ENCODE results near the gene RBM20. TPM values are rescaled to one million over a fixed set of nuclear protein-coding genes. Genes with fewer than 3 reads are reported as not detected.

Gene RBM20
- total and polyA plus RNA-seq, 12 donors = 0.07 to 2.3 (median 0.28) TPM; not detected in 2

DNA sequence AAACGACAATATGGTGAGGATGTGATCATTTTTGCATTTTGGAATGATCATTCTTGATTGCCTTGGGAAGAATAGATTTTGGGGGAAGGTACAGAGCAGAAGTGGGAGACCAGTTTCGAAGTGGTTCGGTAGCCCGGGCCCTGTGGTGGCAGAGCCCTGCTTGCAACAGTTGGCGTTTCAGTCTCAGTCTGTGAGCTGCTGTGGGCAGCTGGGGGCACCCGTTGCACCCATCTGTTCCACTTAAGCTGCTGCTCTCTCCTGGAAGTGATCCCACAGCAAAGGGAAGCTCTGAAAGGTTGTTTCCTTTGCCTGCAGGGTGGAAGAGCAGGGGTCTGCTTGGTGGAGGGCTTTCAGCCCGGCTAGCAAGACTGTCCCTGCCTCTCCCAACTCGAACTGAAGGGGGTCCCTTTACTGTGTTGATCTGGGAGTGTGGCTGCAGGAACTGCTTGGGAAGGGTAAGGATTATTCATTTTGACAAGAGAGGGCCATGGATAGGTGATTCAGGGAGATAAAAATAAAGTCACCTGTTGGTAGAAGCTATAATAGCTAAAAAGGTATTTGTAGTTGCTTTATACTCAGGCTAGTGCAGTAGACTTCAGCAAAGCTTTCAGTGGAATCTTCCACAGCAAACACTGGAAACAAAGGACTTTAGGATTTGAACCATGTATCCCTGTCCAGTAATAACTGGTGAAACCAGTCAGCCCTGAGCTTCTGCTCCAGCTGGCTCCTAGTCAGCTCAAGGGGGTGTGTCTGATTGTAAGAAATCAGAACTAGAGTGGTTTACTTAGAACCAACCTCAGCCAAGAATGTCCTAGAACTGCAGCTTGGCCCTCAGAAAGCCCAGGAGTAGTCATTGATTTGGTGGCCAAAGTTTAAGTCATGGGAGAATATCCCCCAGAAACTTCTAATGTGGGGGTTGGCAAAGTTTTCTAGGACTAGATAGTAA is 174.4 kb downstream of the RBM20 start:
- Histone ChIP-seq H3K36me3 (replicated peaks in 1 of 2) (no peaks in the 10 kb centered on the region), H3K27me3 (no peaks in the 10 kb centered on the region), H3K4me3 (no peak overlapping the region), H3K27ac (no peak overlapping the region), H3K9me3 (replicated peaks in 1 of 3) (no peaks in the 10 kb centered on the region), H3K4me1 (replicated peaks in 1 of 2) (peaks cover 18% of the 10 kb centered on the region in 2 donors)
- intact Hi-C loops (cut with DNase I) = loop anchor here in 1 of 2 donors (10.0 kb wide), 1 partner anchor 66 kb away; no protein-coding TSS in a partner anchor
- WGBS, 4 donors = 85 to 92% (median 90%) methylated on average over 7 to 8 of the region's 8 CpGs
- no peak for DNase-seq
- no peak for TF ChIP-seq POLR2A (IDR thresholded peaks at IDR 0.05)
- TF ChIP-seq, protein P1, sequence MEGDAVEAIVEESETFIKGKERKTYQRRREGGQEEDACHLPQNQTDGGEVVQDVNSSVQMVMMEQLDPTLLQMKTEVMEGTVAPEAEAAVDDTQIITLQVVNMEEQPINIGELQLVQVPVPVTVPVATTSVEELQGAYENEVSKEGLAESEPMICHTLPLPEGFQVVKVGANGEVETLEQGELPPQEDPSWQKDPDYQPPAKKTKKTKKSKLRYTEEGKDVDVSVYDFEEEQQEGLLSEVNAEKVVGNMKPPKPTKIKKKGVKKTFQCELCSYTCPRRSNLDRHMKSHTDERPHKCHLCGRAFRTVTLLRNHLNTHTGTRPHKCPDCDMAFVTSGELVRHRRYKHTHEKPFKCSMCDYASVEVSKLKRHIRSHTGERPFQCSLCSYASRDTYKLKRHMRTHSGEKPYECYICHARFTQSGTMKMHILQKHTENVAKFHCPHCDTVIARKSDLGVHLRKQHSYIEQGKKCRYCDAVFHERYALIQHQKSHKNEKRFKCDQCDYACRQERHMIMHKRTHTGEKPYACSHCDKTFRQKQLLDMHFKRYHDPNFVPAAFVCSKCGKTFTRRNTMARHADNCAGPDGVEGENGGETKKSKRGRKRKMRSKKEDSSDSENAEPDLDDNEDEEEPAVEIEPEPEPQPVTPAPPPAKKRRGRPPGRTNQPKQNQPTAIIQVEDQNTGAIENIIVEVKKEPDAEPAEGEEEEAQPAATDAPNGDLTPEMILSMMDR (IDR thresholded peaks at IDR 0.05) = no peak

- peaks cover 18% of the 10 kb centered on the region in 2 donors for H3K4me1 ChIP-seq (replicated peaks in 1 of 2)
- peak overlapping the region; percentile 8 to 78 (median 48) for H3K27ac ChIP-seq
- H3K36me3 ChIP-seq (replicated peaks in 1 of 2) = no peaks in the 10 kb centered on the region
- TF ChIP-seq, protein P1 (IDR thresholded peaks at IDR 0.05) = no peak
- H3K27me3 ChIP-seq = no peaks in the 10 kb centered on the region
- peak; percentile 58 to 79 (median 68) for DNase-seq
- 18 to 34% (median 25%) methylated on average over 7 to 8 of the region's 8 CpGs for WGBS, 4 donors
- H3K9me3 ChIP-seq (replicated peaks in 1 of 3) = no peaks in the 10 kb centered on the region
- peak overlapping the region in 1 of 4 donors; percentile 0 for H3K4me3 ChIP-seq
- intact Hi-C loops (cut with DNase I) = no loop called here
Observed at GRCh38 chr10:110820321-110820814, 176.2 kb downstream of the RBM20 start.

GRCh38 chr10:110821508-110821907 is 177.4 kb downstream of the RBM20 start:
- no peak for TF ChIP-seq POLR2A (IDR thresholded peaks at IDR 0.05)
- TF ChIP-seq, protein P1 (IDR thresholded peaks at IDR 0.05) = no peak
- H3K27ac ChIP-seq = peak overlapping the region in 2 of 5 donors; percentile 73 to 78
- WGBS, 4 donors = 73 to 76% (median 75%) methylated on average over 7 of the region's 7 CpGs
- H3K9me3 ChIP-seq (replicated peaks in 1 of 3) = no peaks in the 10 kb centered on the region
- H3K4me1 ChIP-seq (replicated peaks in 1 of 2) = peaks cover 18% of the 10 kb centered on the region in 2 donors
- no peaks in the 10 kb centered on the region for H3K36me3 ChIP-seq (replicated peaks in 1 of 2)
- H3K4me3 ChIP-seq = no peak overlapping the region
- intact Hi-C loops (cut with DNase I) = no loop called here
- no peaks in the 10 kb centered on the region for H3K27me3 ChIP-seq
- DNase-seq = peak in 1 of 7 donors; percentile 62

GRCh38 chr10:110822035-110822711 is 178.0 kb downstream of the RBM20 start:
- intact Hi-C loops (cut with DNase I) = no loop called here
- 53 to 65% (median 60%) methylated on average over 4 of the region's 4 CpGs for WGBS, 4 donors
- Histone ChIP-seq H3K9me3 (replicated peaks in 1 of 3) (no peaks in the 10 kb centered on the region), H3K27me3 (no peaks in the 10 kb centered on the region), H3K4me1 (replicated peaks in 1 of 2) (peaks cover 18% of the 10 kb centered on the region in 2 donors), H3K36me3 (replicated peaks in 1 of 2) (no peaks in the 10 kb centered on the region), H3K4me3 (no peak overlapping the region), H3K27ac (peak overlapping the region in 2 of 5 donors; percentile 73 to 78)
- no peak for TF ChIP-seq POLR2A (IDR thresholded peaks at IDR 0.05)
- TF ChIP-seq, protein P1 (IDR thresholded peaks at IDR 0.05) = no peak
- no peak for DNase-seq

Measured in adrenal gland (tissue), 12 donors.